Motor neuron (in vitro differentiated cells): ENCODE results near the gene BMERB1. TPM values are rescaled to one million over a fixed set of nuclear protein-coding genes. Genes with fewer than 3 reads are reported as not detected.
"Not testable (repeated sequence)": the region's sequence is repeated elsewhere in the genome, so short reads cannot be mapped to it uniquely, and the experiment has no call there.

Experiments
- ATAC-seq, 8 experiments: fragments of 200-7000 bp; cut with Tn5 transposase; replicated peaks in 6 of 8; 2 replicates each; pipeline ENCODE4 v1.8.0; 2021; ENCODE audit warnings: mild to moderate bottlenecking in 8 of 8, moderate library complexity in 8 of 8
- H3K27ac ChIP-seq, 2 donors: fragments of 250-450 bp; sonication (Bioruptor Pico); 2 replicates each; pipeline ENCODE4 v1.9.0; 2021; ENCODE audit warnings: antibody characterized with exemption in 2 of 2, mild to moderate bottlenecking in 2 of 2, moderate library complexity in 1 of 2
- H3K4me1 ChIP-seq, 2 donors: fragments of 250-450 bp; sonication (Bioruptor Pico); replicated peaks in 1 of 2; 2 replicates each; pipeline ENCODE4 v1.6.1; 2021; ENCODE audit warnings: antibody characterized with exemption in 2 of 2, mild to moderate bottlenecking in 2 of 2, moderate library complexity in 1 of 2
- H3K4me3 ChIP-seq, 5 donors: fragments of 250-450 bp; sonication (Bioruptor Pico); 2 replicates each; pipeline ENCODE4 v1.9.0; 2021; ENCODE audit warnings: antibody characterized with exemption in 5 of 5, mild to moderate bottlenecking in 5 of 5, moderate library complexity in 4 of 5
- WGBS, 10 experiments: fragments of 450-650 bp; shearing (Covaris generic); methylation state at CpG; one replicate each; pipeline ENCODE4 v1.0.0; 2022; 5-methylcytosine and 5-hydroxymethylcytosine counted together
- in situ Hi-C, 9 experiments: fragments of 400-800 bp; cut with MboI; loops; one replicate each; pipeline ENCODE4 v1.15.0; 2021; ENCODE audit warnings: low sequenced_read_pairs in 9 of 9, low pct_unique_long_range_greater_than_20kb in 2 of 9; ENCODE audit not compliant: unreplicated experiment in 9 of 9
- total RNA-seq, 8 experiments: library from RNA; unstranded; fragments of 300-600 nt; gene quantifications; 2 replicates each; pipeline versions ENCODE4 v1.2.3 to v1.2.4, GENCODE V29; 2022

The BMERB1 gene
- 100 to 1,000 TPM in 1 of 8 experiments, 10 to 100 TPM in 7; 11.3 to 125 (median 56.1) TPM for total RNA-seq

DNA sequence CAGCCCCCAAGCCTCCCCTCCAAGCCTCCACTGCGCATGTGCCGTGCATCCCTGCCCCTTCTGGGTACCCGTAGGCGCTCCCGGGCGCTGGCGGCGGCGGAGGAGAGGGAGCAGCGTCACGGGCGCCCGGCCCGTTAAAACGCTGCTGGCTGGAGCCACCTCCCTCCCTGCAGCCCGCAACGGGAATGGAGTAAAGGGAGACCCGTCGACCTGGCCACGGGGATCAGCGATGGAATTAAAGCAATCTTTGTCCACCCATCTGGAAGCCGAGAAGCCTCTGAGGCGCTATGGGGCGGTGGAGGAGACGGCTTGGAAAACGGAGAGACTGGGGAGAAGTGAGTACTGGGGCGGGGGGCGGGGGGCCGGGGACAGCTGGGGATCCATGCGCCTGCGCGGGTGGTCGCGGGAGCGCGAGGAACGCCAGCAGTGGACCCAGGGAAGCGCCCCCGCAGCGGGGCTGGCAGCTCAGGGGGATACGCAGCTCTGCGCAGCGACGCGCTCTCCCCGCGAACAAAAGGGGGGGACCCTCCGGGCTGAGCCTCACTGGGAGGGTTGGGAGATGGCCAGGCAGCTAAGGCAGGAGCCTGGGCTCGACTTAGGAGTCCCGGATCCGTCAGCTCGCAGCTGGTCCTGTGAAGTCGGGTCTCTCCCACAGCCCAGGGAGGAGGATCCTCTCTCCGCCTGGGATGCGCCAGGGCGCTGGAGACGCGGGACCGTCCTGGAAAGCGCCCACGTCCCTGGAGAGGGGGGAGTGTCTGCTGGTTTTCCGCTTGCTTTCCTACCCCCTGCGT, at the start of gene BMERB1:
Gene BMERB1, plus strand, starts transcription at position 164 of the 791 bp plus-strand sequence. Its CDS starts 66 bp downstream, at position 230.
- in situ Hi-C loops: no loop called here
- Histone ChIP-seq H3K4me3 (peak within 1 kb of the TSS; percentile 64 to 96 (median 70)), H3K4me1 (peaks cover 4 to 10% of the 10 kb centered on the region in 2 donors), H3K27ac (peak within 1 kb of the TSS; percentile 81 to 91)
- ATAC-seq: peak; percentile 88 to 94 (median 90)
- WGBS, 10 experiments: 0% methylated on average over 4 to 7 of the region's 63 CpGs; no CpG with 5 or more reads in 7 of the 10 experiments

DNA sequence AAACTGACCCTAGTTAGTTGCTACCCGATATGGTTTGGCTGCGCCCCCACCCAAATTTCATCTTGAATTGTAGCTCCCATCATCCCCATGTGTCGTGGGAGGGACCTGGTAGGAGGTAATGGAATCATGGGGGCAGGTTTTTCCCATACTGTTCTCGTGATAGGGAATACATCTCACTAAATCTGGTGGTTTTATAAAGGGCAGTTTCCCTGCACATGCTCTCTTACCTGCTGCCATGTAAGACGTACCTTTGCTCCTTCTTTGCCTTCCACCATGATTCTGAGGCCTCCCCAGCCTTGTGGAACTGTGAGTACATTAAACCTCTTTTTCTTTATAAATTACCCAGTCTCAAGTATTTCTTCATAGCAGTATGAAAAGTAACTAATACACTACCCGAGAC, 46.3 kb upstream of the BMERB1 start:
- H3K4me3 ChIP-seq, ATAC-seq, in situ Hi-C loops, H3K4me1 ChIP-seq, H3K27ac ChIP-seq: not testable (repeated sequence)
- WGBS, 10 experiments: 40 to 100% (median 82%) methylated on average over 1 to 3 of the region's 6 CpGs; no CpG with 5 or more reads in 3 of the 10 experiments

GRCh38 chr16:15389916-15390315, 44.5 kb upstream of the BMERB1 start:
- ATAC-seq, in situ Hi-C loops: not testable (repeated sequence)
- 17 to 91% (median 82%) methylated on average over 1 to 4 of the region's 5 CpGs; no CpG with 5 or more reads in 4 of the 10 experiments for WGBS, 10 experiments

GRCh38 chr16:15393025-15393424, 41.4 kb upstream of the BMERB1 start:
- no CpG with 5 or more reads among the region's 8 CpGs for WGBS, 10 experiments
- in situ Hi-C loops, H3K27ac ChIP-seq: not testable (repeated sequence)

More at GRCh38 chr16:15389916-15390315, 44.5 kb upstream of the BMERB1 start:
- not testable (repeated sequence) for H3K27ac ChIP-seq, H3K4me3 ChIP-seq, H3K4me1 ChIP-seq

GRCh38 chr16:15395631-15396508, 38.5 kb upstream of the BMERB1 start, which contains the start of gene MPV17L:
Gene MPV17L (plus strand): TSS chr16:15395754. CDS start chr16:15395898, 144 bp downstream.
- H3K4me1 ChIP-seq, in situ Hi-C loops: not testable (repeated sequence)
- H3K4me3 ChIP-seq: peak within 1 kb of the TSS; percentile 27 to 53 (median 32)
- peak; percentile 84 to 96 (median 94) for ATAC-seq
- WGBS, 10 experiments: 7 to 20% methylated on average over 1 to 9 of the region's 79 CpGs; no CpG with 5 or more reads in 8 of the 10 experiments
- peak within 1 kb of the TSS in 1 of 2 donors; percentile 24 for H3K27ac ChIP-seq

More at GRCh38 chr16:15393025-15393424, 41.4 kb upstream of the BMERB1 start:
- not testable (repeated sequence) for H3K4me3 ChIP-seq, ATAC-seq, H3K4me1 ChIP-seq

- H3K4me1 ChIP-seq, H3K27ac ChIP-seq, in situ Hi-C loops: not testable (repeated sequence)
- peak overlapping the region; percentile 27 to 53 (median 32) for H3K4me3 ChIP-seq
- peak in 1 of 8 experiments; percentile 4 for ATAC-seq
- 92% methylated on average over 2 of the region's 8 CpGs; no CpG with 5 or more reads in 8 of the 10 experiments for WGBS, 10 experiments
Observed at GRCh38 chr16:15396509-15396829, 37.9 kb upstream of the BMERB1 start.

- Histone ChIP-seq H3K4me3 (peak overlapping the region in 1 of 5 donors; percentile 53), H3K27ac (no peak overlapping the region), H3K4me1 (peaks cover 0 to 5% of the 10 kb centered on the region in 2 donors)
- in situ Hi-C loops: no loop called here
- WGBS, 10 experiments: 69 to 100% (median 83%) methylated on average over 2 to 4 of the region's 11 CpGs; no CpG with 5 or more reads in 4 of the 10 experiments
- no peak for ATAC-seq
Observed at GRCh38 chr16:15396948-15397594, 37.3 kb upstream of the BMERB1 start.

- WGBS, 10 experiments: 33 to 95% (median 70%) methylated on average over 2 to 14 of the region's 14 CpGs; no CpG with 5 or more reads in 1 of the 10 experiments
- Histone ChIP-seq H3K4me1 (peaks cover 0 to 5% of the 10 kb centered on the region in 2 donors), H3K4me3 (no peak overlapping the region), H3K27ac (no peak overlapping the region)
- no peak for ATAC-seq
- in situ Hi-C loops: no loop called here
Observed at GRCh38 chr16:15398618-15399316, 35.6 kb upstream of the BMERB1 start.

DNA sequence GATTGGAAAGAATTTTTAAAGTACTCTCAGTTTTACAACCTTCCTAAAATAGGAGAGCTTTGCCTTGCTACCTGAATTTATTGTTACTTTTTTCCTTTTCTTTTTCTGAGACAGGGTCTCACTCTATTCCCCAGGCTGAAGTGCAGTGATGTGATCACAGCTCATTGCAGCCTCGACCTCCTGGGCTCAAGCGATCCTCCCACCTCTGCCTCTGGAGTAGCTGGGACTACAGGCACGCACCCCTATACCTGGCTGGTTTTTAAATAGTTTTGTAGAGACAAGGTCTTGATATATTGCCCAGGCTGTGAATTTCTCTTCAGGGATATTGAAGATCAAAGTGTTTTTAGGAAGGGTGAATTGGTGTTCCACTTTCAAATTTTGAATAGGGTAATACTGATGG, 35.1 kb upstream of the BMERB1 start:
- in situ Hi-C loops: no loop called here
- no peak for ATAC-seq
- WGBS, 10 experiments: 33 to 100% (median 82%) methylated on average over 1 to 3 of the region's 3 CpGs; no CpG with 5 or more reads in 2 of the 10 experiments
- Histone ChIP-seq H3K27ac (no peak overlapping the region), H3K4me3 (no peak overlapping the region), H3K4me1 (peaks cover 0 to 5% of the 10 kb centered on the region in 2 donors)

- H3K4me3 ChIP-seq, H3K27ac ChIP-seq, H3K4me1 ChIP-seq, in situ Hi-C loops, ATAC-seq: not testable (repeated sequence)
- 70 to 100% (median 92%) methylated on average over 2 to 6 of the region's 6 CpGs for WGBS, 10 experiments
Observed at GRCh38 chr16:15400314-15400713, 34.1 kb upstream of the BMERB1 start.

GRCh38 chr16:15401972-15402371, 32.4 kb upstream of the BMERB1 start:
- 56 to 100% (median 93%) methylated on average over 1 to 3 of the region's 3 CpGs; no CpG with 5 or more reads in 2 of the 10 experiments for WGBS, 10 experiments
- H3K4me1 ChIP-seq: no peaks in the 10 kb centered on the region
- in situ Hi-C loops: no loop called here

More at GRCh38 chr16:15401972-15402371, 32.4 kb upstream of the BMERB1 start:
- Histone ChIP-seq H3K27ac (no peak overlapping the region), H3K4me3 (no peak overlapping the region)
- no peak for ATAC-seq
